HFF-Myc (cell line): ENCODE data around the gene NEURL1B.

Source experiments
- DNase-seq: peaks from one replicate; pipeline ENCODE4 v3.0.0-alpha.2; 2011; ENCODE audit warnings: low read depth; ENCODE audit errors: extremely low read depth
- H3K4me3 ChIP-seq: replicated peaks from 2 replicates; pipeline ENCODE4 v1.5.1; 2011; ENCODE audit warnings: low read depth, mild to moderate bottlenecking, control low read depth, low read length
- TF ChIP-seq, protein P1 (sequence below): IDR thresholded peaks from 2 replicates; pipeline ENCODE4 v1.5.1; 2012; ENCODE audit warnings: mild to moderate bottlenecking, low read depth, low read length, control low read depth; ENCODE audit errors: missing control alignments

Gene NEURL1B

DNA sequence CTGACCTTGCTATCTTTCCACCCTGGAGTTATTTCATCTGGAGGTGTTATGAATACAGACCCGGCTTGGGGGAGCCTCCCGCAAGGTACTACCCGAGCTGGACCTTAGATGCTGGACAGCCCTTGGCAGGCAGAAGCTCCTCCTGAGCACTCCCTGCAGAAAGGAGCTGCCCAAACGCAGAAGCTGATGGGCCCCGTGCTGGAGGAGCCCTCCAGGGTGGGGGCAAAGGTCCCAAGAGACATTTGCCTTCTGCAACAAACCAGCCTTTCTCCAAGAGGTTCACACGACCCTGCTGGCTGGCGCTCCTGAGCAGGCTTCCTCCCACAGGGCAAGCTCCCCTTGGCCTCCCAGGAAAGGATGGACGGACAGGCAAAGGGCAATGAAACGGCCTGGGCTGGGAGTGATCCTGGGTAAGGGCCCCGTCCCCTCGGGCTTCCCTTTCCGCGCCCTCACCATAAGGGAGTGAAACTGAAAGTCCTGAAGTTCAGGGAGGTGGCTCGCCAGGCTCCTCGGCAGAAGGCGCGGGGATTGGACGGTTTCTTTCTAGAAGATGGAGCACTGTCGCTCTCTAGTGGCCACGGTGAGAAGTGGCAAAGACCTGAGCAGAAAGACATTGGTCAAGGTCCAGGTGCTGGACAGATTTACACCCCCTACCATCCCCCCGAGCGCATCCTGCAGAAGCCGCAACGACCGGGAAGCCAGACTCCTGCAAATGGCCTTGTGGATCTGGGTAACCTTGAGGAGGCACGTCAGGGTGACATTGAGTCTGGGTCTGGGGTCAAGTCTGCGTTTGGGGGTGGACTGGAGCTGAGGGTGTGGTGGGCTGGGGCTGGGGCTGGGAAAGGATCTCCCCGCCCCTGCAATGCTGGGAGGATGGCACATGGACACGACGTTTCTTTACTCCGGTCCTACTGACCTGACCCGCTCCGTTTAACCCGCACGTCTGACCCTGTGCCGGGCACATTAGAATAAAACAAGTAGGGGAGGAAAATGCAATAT is 56.4 kb downstream of the NEURL1B start:
- peak; percentile 71 for DNase-seq
- TF ChIP-seq, protein P1, sequence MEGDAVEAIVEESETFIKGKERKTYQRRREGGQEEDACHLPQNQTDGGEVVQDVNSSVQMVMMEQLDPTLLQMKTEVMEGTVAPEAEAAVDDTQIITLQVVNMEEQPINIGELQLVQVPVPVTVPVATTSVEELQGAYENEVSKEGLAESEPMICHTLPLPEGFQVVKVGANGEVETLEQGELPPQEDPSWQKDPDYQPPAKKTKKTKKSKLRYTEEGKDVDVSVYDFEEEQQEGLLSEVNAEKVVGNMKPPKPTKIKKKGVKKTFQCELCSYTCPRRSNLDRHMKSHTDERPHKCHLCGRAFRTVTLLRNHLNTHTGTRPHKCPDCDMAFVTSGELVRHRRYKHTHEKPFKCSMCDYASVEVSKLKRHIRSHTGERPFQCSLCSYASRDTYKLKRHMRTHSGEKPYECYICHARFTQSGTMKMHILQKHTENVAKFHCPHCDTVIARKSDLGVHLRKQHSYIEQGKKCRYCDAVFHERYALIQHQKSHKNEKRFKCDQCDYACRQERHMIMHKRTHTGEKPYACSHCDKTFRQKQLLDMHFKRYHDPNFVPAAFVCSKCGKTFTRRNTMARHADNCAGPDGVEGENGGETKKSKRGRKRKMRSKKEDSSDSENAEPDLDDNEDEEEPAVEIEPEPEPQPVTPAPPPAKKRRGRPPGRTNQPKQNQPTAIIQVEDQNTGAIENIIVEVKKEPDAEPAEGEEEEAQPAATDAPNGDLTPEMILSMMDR = peak; percentile 87
- peak overlapping the region; percentile 47 for H3K4me3 ChIP-seq

- H3K4me3 ChIP-seq = no peak overlapping the region
- TF ChIP-seq, protein P1 = no peak
- no peak for DNase-seq
Measured at GRCh38 chr5:172699423-172699822, 58.4 kb downstream of the NEURL1B start.

- TF ChIP-seq, protein P1 = no peak
- H3K4me3 ChIP-seq = no peak overlapping the region
- no peak for DNase-seq
Measured at GRCh38 chr5:172699999-172700364, 58.9 kb downstream of the NEURL1B start.

- no peak for DNase-seq
- no peak overlapping the region for H3K4me3 ChIP-seq
- TF ChIP-seq, protein P1 = no peak
Measured at GRCh38 chr5:172700365-172701290, 59.6 kb downstream of the NEURL1B start.

DNA sequence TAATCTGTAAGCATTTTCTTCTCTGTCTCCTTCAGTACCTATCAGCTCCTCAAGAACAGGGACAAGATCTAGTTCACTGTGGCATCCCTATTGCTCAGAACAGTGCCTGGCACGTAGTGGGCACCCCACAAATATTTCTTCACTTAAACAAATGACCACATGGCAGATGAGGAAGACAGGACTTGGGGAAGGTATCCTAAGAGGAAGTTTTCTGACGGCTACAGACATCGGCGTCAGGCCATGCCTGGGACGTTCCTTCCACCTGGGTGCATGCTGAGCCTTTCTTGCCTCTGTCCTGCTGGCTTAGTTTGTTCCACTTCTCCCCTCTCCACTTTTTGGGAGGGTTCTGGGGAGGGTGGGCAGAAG is 60.2 kb downstream of the NEURL1B start:
- no peak overlapping the region for H3K4me3 ChIP-seq
- no peak for DNase-seq
- TF ChIP-seq, protein P1 = no peak

- no peak for DNase-seq
Measured at GRCh38 chr5:172703952-172704351, 62.9 kb downstream of the NEURL1B start.

More at GRCh38 chr5:172703952-172704351, 62.9 kb downstream of the NEURL1B start:
- no peak overlapping the region for H3K4me3 ChIP-seq
- TF ChIP-seq, protein P1 = no peak
